Keratinocyte (primary cell): ENCODE results near the gene ZSCAN32. TPM values are rescaled to one million over a fixed set of nuclear protein-coding genes. Genes with fewer than 3 reads are reported as not detected.

Experiments used
- DNase-seq: peaks from one replicate; pipeline ENCODE4 v3.0.0-alpha.2; 2011; ENCODE audit warnings: low read depth, missing footprints, low spot score
- FAIRE-seq: peaks from 2 replicates; lab custom pipeline; 2011; peaks lifted over from hg19 to GRCh38; lab: Jason Lieb, UNC
- H2AFZ ChIP-seq: 2 replicates; pipeline ENCODE4 v1.6.0; 2012; ENCODE audit warnings: low read length, control low read depth, inconsistent platforms; ENCODE audit not compliant: control insufficient read depth
- H3K27ac ChIP-seq: 2 replicates; pipeline ENCODE4 v1.5.1; 2011; ENCODE audit warnings: low read length; ENCODE audit not compliant: control insufficient read depth, insufficient read depth
- H3K27me3 ChIP-seq: 3 replicates; pipeline ENCODE4 v1.6.0; 2011; ENCODE audit warnings: low read length; ENCODE audit not compliant: control insufficient read depth, insufficient read depth; ENCODE audit errors: extremely low read depth
- H3K36me3 ChIP-seq, 2 experiments: 2 replicates in 1 of 2; 3 replicates in 1 of 2; pipeline ENCODE4 v1.5.1; 2011; ENCODE audit warnings: low read length in 2 of 2, mild to moderate bottlenecking in 1 of 2; ENCODE audit not compliant: control insufficient read depth in 2 of 2, insufficient read depth in 2 of 2; ENCODE audit errors: extremely low read depth in 1 of 2
- H3K4me1 ChIP-seq: 3 replicates; pipeline ENCODE4 v1.5.1; 2011; ENCODE audit warnings: low read length; ENCODE audit not compliant: control insufficient read depth, insufficient read depth; ENCODE audit errors: extremely low read depth
- H3K4me2 ChIP-seq: 3 replicates; pipeline ENCODE4 v1.6.0; 2011; ENCODE audit warnings: low read depth, low read length; ENCODE audit not compliant: control insufficient read depth, insufficient read depth; ENCODE audit errors: extremely low read depth
- H3K4me3 ChIP-seq, 3 experiments: fragments of 200-600 bp in 1 of 3; sonication (generic) in 1 of 3; 2 replicates in 2 of 3; 3 replicates in 1 of 3; pipeline ENCODE4 v1.5.1; 2011 to 2016; ENCODE audit warnings: low read length in 3 of 3, mild to moderate bottlenecking in 3 of 3, control low read depth in 2 of 3, inconsistent platforms in 1 of 3, low read depth in 1 of 3, mixed read lengths in 1 of 3, mixed run types in 1 of 3, moderate library complexity in 1 of 3; ENCODE audit not compliant: control insufficient read depth in 2 of 3, insufficient read depth in 2 of 3; ENCODE audit errors: extremely low read depth in 1 of 3
- H3K79me2 ChIP-seq: 2 replicates; pipeline ENCODE4 v1.6.0; 2012; ENCODE audit warnings: low read length; ENCODE audit not compliant: control insufficient read depth, insufficient read depth
- H3K9ac ChIP-seq: 3 replicates; pipeline ENCODE4 v1.6.0; 2011; ENCODE audit warnings: low read length; ENCODE audit not compliant: control insufficient read depth, insufficient read depth; ENCODE audit errors: extremely low read depth
- H3K9me1 ChIP-seq: 3 replicates; pipeline ENCODE4 v1.6.0; 2011; ENCODE audit warnings: low read length; ENCODE audit not compliant: control insufficient read depth, insufficient read depth; ENCODE audit errors: extremely low read depth
- H3K9me3 ChIP-seq: 2 replicates; pipeline ENCODE4 v1.5.1; 2012; ENCODE audit warnings: low read depth, low read length; ENCODE audit not compliant: control insufficient read depth
- H4K20me1 ChIP-seq: 3 replicates; pipeline ENCODE4 v1.6.0; 2011; ENCODE audit warnings: low read length; ENCODE audit not compliant: control insufficient read depth, insufficient read depth; ENCODE audit errors: extremely low read depth
- CTCF ChIP-seq, 3 experiments: IDR thresholded peaks in 1 of 3; conservative IDR thresholded peaks in 1 of 3; optimal IDR thresholded peaks in 1 of 3; 2 replicates in 2 of 3; 3 replicates in 1 of 3; pipeline versions ENCODE3 to v1.5.1; 2011; ENCODE audit warnings: low read length in 3 of 3, mild to moderate bottlenecking in 3 of 3, moderate library complexity in 2 of 3, control low read depth in 1 of 3, inconsistent platforms in 1 of 3; ENCODE audit not compliant: insufficient read depth in 2 of 3; ENCODE audit errors: extremely low read depth in 1 of 3
- EZH2 ChIP-seq: IDR thresholded peaks from one replicate; pipeline ENCODE4 v1.6.1; 2012; ENCODE audit warnings: inconsistent platforms, mild to moderate bottlenecking, low read length, moderate library complexity
- dilution Hi-C: fragments of 300-500 bp; cut with MboI; formaldehyde crosslinking; loops from one replicate; pipeline ENCODE4 v1.7.0; 2020; ENCODE audit warnings: low sequenced_read_pairs; ENCODE audit not compliant: extremely low pct_ligation_motif_present
- polyA plus RNA-seq, 5 experiments: library from polyadenylated mRNA; depleted of rRNA in 3 of 5; stranded (reverse) in 3 of 5; stranded (forward) in 1 of 5; unstranded in 1 of 5; fragments of >200 nt; gene quantifications; 1 replicate in 1 of 5; 2 replicates in 3 of 5; 3 replicates in 1 of 5; pipeline versions ENCODE4 v1.2.1 to v1.2.3, GENCODE V29; 2011 to 2012; ENCODE audit warnings: missing spikeins in 2 of 5, low read depth in 1 of 5, low replicate concordance in 1 of 5

Gene ZSCAN32
- polyA plus RNA-seq, 1 donor (not counting 4 experiments of a cell fraction or from before 2014, with no cell fraction given): 17.2 TPM

GRCh38 chr16:3349175-3349574 lies 51.6 kb downstream of the ZSCAN32 start:
- H3K4me2 ChIP-seq: no peak overlapping the region
- no peak overlapping the region for H2AFZ ChIP-seq
- H3K9ac ChIP-seq: no peak overlapping the region
- no peaks in the 10 kb centered on the region for H3K36me3 ChIP-seq
- FAIRE-seq (no peak), DNase-seq (no peak)
- no peaks in the 10 kb centered on the region for H3K4me1 ChIP-seq
- H3K9me1 ChIP-seq: no peaks in the 10 kb centered on the region
- H4K20me1 ChIP-seq: no peaks in the 10 kb centered on the region
- H3K79me2 ChIP-seq: no peaks in the 10 kb centered on the region
- dilution Hi-C loops: no loop called here
- no peak overlapping the region for H3K27ac ChIP-seq
- no peak overlapping the region for H3K4me3 ChIP-seq
- TF ChIP-seq CTCF (optimal IDR thresholded peaks at IDR 0.05 in 1 of 3, IDR thresholded peaks at IDR 0.05 in 1 of 3, conservative IDR thresholded peaks at IDR 0.05 in 1 of 3; ENCODE audit: extremely low read depth in 1 of 3, insufficient read depth in 2 of 3, low read length in 3 of 3) (no peak), EZH2 (no peak)
- no peaks in the 10 kb centered on the region for H3K9me3 ChIP-seq
- no peaks in the 10 kb centered on the region for H3K27me3 ChIP-seq

- H3K9me1 ChIP-seq: no peaks in the 10 kb centered on the region
- H3K79me2 ChIP-seq: no peaks in the 10 kb centered on the region
- H3K4me1 ChIP-seq: no peaks in the 10 kb centered on the region
- no peak for DNase-seq
- H2AFZ ChIP-seq: no peak overlapping the region
- H4K20me1 ChIP-seq: no peaks in the 10 kb centered on the region
- FAIRE-seq: no peak
- no peaks in the 10 kb centered on the region for H3K36me3 ChIP-seq
- no peak overlapping the region for H3K4me3 ChIP-seq
- no peaks in the 10 kb centered on the region for H3K27me3 ChIP-seq
- H3K9me3 ChIP-seq: no peaks in the 10 kb centered on the region
- H3K27ac ChIP-seq: no peak overlapping the region
- no peak overlapping the region for H3K4me2 ChIP-seq
- dilution Hi-C loops: no loop called here
- H3K9ac ChIP-seq: no peak overlapping the region
- TF ChIP-seq EZH2 (no peak), CTCF (optimal IDR thresholded peaks at IDR 0.05 in 1 of 3, IDR thresholded peaks at IDR 0.05 in 1 of 3, conservative IDR thresholded peaks at IDR 0.05 in 1 of 3; ENCODE audit: extremely low read depth in 1 of 3, insufficient read depth in 2 of 3, low read length in 3 of 3) (no peak)
These were observed 52.1 kb downstream of the ZSCAN32 start for GRCh38 chr16:3348547-3349167.
